Measurements from ENCODE around the gene MAGEC3. TPM values are rescaled to one million over a fixed set of nuclear protein-coding genes. Genes with fewer than 3 reads are reported as not detected.

MAGEC3 gene
- total and polyA plus RNA-seq, 10 of the 15 experiments (the other 5 are each of a cell fraction or from before 2014, with no cell fraction given) = not detected

- ATAC-seq = no peak
- ChIA-PET RAD21 (ENCODE audit: unreplicated experiment) (no interaction called here), CTCF (no interaction called here), POLR2A (no interaction called here), SMC1A (ENCODE audit: uncharacterized antibody, unreplicated experiment) (no interaction called here)
- in situ Hi-C loops (cut with MboI) = no loop called here
- Histone ChIP-seq H3K27ac (ENCODE audit: control insufficient read depth, insufficient read depth) (no peak overlapping the region), H3K79me2 (ENCODE audit: control insufficient read depth, insufficient read depth, low read length) (no peaks in the 10 kb centered on the region), H4K20me1 (ENCODE audit: control insufficient read depth, insufficient read depth) (no peaks in the 10 kb centered on the region), H3K9me3 (replicated peaks; ENCODE audit: control insufficient read depth, insufficient read depth, low read length) (no peaks in the 10 kb centered on the region), H2AFZ (ENCODE audit: control insufficient read depth, low read depth, low read length) (no peak overlapping the region), H3K27me3 (replicated peaks in 1 of 2; ENCODE audit: control insufficient read depth in 2 of 2, insufficient read depth in 2 of 2, low read length in 1 of 2) (no peaks in the 10 kb centered on the region), H3K9ac (ENCODE audit: control insufficient read depth, insufficient read depth, low read length) (no peak overlapping the region), H3K4me1 (ENCODE audit: control insufficient read depth, insufficient read depth, low read length) (no peaks in the 10 kb centered on the region), H3K4me3 (no peak overlapping the region), H3K4me2 (ENCODE audit: control insufficient read depth, insufficient read depth) (no peak overlapping the region), H3K36me3 (ENCODE audit: control insufficient read depth in 2 of 2, insufficient read depth in 2 of 2, low read length in 1 of 2) (no peaks in the 10 kb centered on the region)
- no peak for DNase-seq (ENCODE audit: low read depth, low spot score)
- no TSS peak for BruUV-seq (replicated peaks)
- intact Hi-C loops (cut with micrococcal nuclease; ENCODE audit: unreplicated experiment) = no loop called here
- WGBS (ENCODE audit: insufficient coverage, insufficient replicate concordance, low lambda C conversion rate, missing lambda C conversion rate) = 22% methylated on average over 2 of the region's 2 CpGs
- FAIRE-seq = no peak
- TF ChIP-seq CEBPZ (IDR thresholded peaks at IDR 0.05; ENCODE audit: low read depth, low read length) (no peak), SUZ12 (IDR thresholded peaks at IDR 0.05; ENCODE audit: unreplicated experiment) (no peak), CUX1 (IDR thresholded peaks at IDR 0.05; ENCODE audit: insufficient replicate concordance, low read depth, low read length) (no peak), MXI1 (IDR thresholded peaks at IDR 0.05; ENCODE audit: low read depth, low read length) (no peak), ZBTB11 (CRISPR knock-in tag; IDR thresholded peaks at IDR 0.05) (no peak), PAX8 (IDR thresholded peaks at IDR 0.05) (no peak), SREBF1 (IDR thresholded peaks at IDR 0.05; ENCODE audit: low read length) (no peak), NFXL1 (IDR thresholded peaks at IDR 0.05; ENCODE audit: borderline replicate concordance) (no peak), PAX5 (IDR thresholded peaks at IDR 0.05; ENCODE audit: borderline replicate concordance, low read depth, low read length) (no peak), YY1 (IDR thresholded peaks at IDR 0.05; ENCODE audit: low read depth, low read length) (no peak), ZNF207 (IDR thresholded peaks at IDR 0.05; ENCODE audit: borderline replicate concordance) (no peak), PBX3 (IDR thresholded peaks at IDR 0.05; ENCODE audit: insufficient replicate concordance, low read depth, low read length) (no peak)
Measured at GRCh38 chrX:141897690-141898089, 59.6 kb downstream of the MAGEC3 start.

Measured in GM12878 (cell line).